G401 (cell line): Measurements from ENCODE around the gene PAGE5. TPM values are rescaled to one million over a fixed set of nuclear protein-coding genes. Genes with fewer than 3 reads are reported as not detected.

Experiments
- DNase-seq: peaks from one replicate; pipeline ENCODE4 v3.0.0-alpha.2; 2015; ENCODE audit warnings: low spot score
- in situ Hi-C: cut with HindIII; loops from 2 replicates; pipeline ENCODE4 v1.10.0; 2016; ENCODE audit warnings: low sequenced_read_pairs, mixed read lengths
- total RNA-seq: library from RNA; depleted of rRNA; stranded (reverse); fragments of >200 nt; shearing (Covaris generic); gene quantifications from 2 replicates; pipeline ENCODE4 v1.2.3, GENCODE V29; 2014; rRNA removed

Gene PAGE5, protein sequence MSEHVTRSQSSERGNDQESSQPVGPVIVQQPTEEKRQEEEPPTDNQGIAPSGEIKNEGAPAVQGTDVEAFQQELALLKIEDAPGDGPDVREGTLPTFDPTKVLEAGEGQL
- not detected in 2 replicates for total RNA-seq

DNA sequence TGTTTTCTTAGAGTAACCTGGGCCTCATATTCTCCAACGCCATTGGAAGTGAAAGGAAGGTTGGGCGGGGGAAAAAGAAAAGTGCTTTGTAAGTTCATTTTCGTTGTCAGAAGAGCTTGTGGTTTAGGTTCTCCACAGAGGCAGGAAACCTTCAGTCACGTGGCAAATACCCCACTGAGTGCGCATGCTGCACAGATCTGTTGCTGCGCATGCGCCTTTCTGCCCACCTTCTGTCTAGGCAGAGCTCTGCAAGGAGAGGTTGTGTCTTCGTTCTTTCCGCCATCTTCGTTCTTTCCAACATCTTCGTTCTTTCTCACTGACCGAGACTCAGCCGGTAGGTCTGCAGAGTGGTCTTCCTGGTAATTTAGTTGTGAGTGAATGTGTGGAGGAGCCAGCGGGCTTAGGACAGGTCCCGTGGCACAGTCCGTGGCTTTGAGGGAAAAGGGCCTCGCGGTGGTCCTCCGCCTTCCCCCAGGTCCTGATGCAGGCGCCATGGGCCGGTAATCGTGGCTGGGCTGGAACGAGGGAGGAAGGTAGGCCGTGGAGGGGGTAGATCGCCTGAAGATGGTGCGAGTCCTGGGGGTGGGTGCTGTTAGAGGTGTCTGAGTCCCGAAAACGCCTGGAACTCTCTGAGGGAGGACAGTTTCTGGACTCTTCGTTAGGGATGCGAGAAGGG lies at the start of gene PAGE5:
Gene PAGE5 (plus strand): TSS at position 228 of the 676 bp plus-strand sequence. CDS start 1,037 bp downstream, outside the sequence.
- DNase-seq = no peak
- in situ Hi-C loops = no loop called here

DNA sequence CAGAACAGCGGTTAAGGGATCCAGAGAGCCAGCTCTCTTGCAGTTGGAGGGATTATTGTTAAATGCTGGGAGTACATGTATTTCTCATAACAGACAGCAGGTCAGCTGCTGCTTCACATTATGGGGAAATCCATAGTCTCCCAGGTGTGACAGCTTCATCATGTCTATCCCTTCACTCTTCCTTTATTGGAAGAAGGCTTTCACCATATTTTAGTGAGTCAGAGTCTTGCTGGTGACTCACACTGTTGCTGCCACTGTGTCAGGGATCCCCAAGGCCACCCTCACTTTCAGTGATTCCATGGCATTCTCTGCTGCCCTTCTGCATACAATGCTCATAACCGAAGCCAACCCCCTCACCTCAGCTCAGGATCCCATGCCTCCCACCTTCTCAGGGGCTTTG lies 32.9 kb upstream of the PAGE5 start:
- no peak for DNase-seq
- in situ Hi-C loops = no loop called here

GRCh38 chrX:55196688-55197087 lies 23.5 kb upstream of the PAGE5 start:
- DNase-seq = no peak
- in situ Hi-C loops = no loop called here

GRCh38 chrX:55201930-55202579 lies 18.1 kb upstream of the PAGE5 start:
- no peak for DNase-seq
- in situ Hi-C loops = no loop called here

DNA sequence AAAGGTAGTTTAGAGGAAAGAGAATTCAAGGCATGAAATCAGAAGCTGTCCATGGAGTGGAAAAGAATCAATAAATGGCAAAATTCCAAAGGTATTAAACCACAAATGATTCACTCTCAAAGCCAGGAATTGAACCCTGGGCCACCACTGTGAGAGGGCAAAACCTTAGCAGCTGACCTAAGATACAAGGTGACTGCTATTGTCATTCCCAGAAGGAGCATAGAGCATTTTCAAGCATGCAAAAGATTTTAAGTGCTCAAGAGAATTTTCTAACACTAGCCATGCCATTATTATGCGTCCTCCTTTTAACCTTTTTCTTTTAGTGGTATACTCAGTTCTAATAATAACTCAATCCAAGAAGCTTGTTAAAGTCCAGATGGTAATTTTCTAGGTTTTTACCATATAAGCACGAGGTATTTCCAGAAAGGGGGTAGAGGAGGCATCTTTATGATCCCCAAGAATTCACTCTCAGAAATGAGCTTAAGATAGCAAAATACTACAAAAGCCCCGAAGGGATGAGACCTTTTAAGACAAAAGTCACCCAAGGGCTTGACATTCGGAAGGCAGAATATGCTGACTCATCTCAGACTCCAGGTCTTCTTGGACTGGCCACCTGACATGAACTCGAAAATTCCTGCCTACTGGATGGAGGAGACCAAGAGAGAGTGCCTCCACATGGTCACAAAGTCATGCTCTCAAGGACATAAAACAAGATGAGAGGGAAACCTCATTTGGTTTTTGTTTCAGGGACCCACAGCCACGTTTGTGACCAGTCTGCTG lies 13.8 kb upstream of the PAGE5 start:
- in situ Hi-C loops = no loop called here

GRCh38 chrX:55210931-55211677 lies 9.0 kb upstream of the PAGE5 start:
- in situ Hi-C loops = no loop called here
- no peak for DNase-seq

More for the DNA sequence above, 13.8 kb upstream of the PAGE5 start:
- DNase-seq = no peak

GRCh38 chrX:55213381-55213780 lies 6.8 kb upstream of the PAGE5 start:
- in situ Hi-C loops = no loop called here

DNA sequence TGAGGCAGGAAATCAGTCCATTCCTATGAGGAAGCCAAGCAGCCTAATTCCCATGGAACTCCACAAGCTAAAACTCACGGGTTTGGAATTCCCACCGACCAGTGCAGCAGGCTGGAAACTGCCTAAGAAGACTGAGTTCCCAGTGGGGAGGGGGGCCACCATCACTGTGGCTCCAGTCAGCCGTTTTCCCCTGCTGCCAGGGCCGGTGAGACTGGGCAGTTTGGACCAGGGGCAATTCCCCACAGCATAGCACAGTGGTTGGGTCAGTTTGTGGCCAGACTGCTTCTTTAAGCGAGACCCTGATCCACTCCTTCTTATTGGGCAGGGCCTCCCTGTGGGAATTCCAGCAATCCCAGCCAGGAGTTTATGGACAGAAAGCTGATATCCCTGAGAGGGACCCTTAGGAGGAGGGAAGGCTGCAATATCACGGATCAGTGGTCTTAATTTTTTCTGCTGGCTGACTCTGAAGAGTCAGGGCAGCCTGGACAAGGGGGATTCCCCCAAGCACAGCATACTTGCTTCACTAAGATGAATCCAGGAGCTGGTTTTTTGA lies 20.7 kb downstream of the PAGE5 start:
- DNase-seq = no peak
- in situ Hi-C loops = no loop called here

More at GRCh38 chrX:55213381-55213780, 6.8 kb upstream of the PAGE5 start:
- DNase-seq = no peak

DNA sequence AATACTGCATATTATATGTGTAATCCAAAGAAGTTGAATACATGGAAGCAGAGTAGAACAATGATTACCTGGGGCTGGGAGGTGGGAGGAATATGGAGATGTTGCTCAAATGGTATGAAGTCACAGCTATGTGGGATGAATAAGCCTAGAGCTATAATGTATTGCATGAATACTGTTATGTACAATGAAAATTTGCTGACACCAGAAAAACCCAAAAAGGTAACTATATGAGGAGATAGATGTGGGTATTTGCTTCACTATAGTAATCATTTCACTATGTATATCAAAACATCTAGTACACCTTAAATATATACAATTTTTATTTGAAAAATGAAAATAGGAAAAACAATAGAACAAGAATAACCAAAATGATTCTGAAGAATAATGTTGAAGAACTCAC lies 33.4 kb downstream of the PAGE5 start:
- in situ Hi-C loops = no loop called here
- DNase-seq = no peak

DNA sequence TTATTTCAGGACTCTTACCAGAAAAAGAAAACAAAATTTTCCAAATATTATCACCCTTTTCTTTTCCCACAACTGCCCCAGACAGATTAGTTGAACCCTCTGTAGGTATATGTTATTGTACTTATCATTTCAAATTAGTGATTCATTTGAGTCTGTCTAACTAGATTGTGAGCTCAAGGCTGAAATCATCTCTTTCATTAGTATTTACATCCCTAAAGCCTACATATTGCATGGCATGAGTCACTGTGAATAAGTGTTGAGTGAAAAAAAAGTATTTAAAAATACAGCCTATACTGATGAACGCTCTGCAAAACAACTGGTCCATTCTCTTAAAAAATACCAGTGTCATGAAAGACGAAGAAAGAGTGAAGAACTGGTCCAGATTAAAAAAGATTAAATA lies 40.7 kb downstream of the PAGE5 start:
- in situ Hi-C loops = no loop called here
- DNase-seq = no peak

- no peak for DNase-seq
- in situ Hi-C loops = no loop called here
Observed at GRCh38 chrX:55264816-55265215, 44.7 kb downstream of the PAGE5 start, which contains the start of gene PAGE3. Gene PAGE3 (minus strand): TSS chrX:55264916. CDS start chrX:55263903, 1,013 bp downstream.

Other genes starting within 250 kb of the PAGE5 start
- gene PFKFB1, start 226.2 kb upstream of the PAGE5 start, total RNA-seq = 0.14 and 0.55 TPM in 2 replicates
- 8.3 and 10.7 TPM in 2 replicates for gene APEX2, start 220.0 kb upstream of the PAGE5 start, total RNA-seq
- not detected in 2 replicates for gene ALAS2, start 189.4 kb upstream of the PAGE5 start, total RNA-seq
- gene PAGE2B, start 145.3 kb upstream of the PAGE5 start, total RNA-seq = not detected in 2 replicates
- gene PAGE2, start 131.3 kb upstream of the PAGE5 start, total RNA-seq = not detected in 2 replicates
- gene PAGE3, start 44.6 kb downstream of the PAGE5 start, total RNA-seq = not detected in 2 replicates
- gene MAGEH1, start 231.8 kb downstream of the PAGE5 start, total RNA-seq = 17.8 and 31.1 TPM in 2 replicates